Non-pigmented ciliary epithelial cell (primary cell): Measurements from ENCODE around the gene FMN1.

ENCODE experiments used
- DNase-seq: peaks from one replicate; pipeline ENCODE4 v3.0.0-alpha.2; 2010; ENCODE audit warnings: low read depth

Gene FMN1

DNA sequence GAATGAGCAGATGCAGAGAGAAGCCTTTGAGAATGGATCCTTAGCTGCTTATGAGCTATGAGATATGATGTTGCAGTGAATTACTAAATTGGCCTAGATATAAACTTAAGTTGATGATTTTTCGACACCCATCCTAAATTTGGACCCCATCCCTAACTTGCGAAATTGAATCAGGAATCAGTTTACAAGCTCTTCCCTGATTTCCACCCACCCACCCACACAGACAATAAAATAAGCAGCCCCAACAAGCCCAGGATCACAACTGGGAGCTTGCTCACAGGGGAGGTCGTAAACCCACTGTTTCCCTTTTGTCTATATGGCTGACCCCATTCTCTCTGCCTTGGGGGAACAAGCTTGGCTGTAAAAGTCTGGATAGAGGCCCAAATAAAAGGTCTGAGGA is 419.4 kb downstream of the FMN1 start:
- DNase-seq, result no peak

DNA sequence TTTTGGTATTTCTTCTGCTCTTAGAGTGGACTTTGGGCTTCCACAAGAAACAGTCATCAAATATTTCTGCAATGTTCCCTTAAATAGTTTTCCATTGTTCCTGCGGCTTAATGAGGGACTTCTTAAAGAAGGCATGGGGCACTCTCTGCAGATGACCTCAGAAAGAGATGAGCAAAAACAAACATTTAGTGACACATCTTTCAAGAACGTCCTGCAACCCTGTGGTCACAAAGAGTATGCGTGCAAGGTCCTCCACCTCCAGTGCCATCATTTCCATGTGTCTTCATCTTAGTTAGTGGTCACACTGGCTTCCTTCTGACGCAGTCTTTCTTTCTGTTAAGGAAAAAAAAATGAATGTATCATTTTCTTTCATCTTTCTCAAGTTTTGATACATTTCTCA is 420.5 kb downstream of the FMN1 start:
- DNase-seq, result peak; percentile 89

- no peak for DNase-seq
Observed at GRCh38 chr15:32767236-32767635, 427.3 kb downstream of the FMN1 start.

DNA sequence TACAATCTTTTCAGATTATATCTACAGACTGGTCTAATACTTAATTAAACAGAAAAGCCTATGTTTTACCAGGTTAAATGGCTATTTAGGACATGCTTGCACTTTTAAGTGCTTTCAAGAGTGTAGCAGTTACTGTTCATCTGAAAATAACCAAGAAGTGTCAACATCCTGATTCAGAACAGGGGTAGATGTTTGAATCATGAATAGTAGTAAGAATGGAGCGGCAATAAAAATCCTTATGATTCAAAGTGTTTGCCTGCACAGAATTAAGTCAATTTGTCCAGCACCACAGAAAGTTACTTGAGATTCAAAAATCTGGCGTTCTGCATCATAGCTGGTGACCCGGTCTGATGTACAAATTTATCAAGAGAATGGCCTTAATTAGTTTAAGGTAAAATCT is 428.4 kb downstream of the FMN1 start:
- DNase-seq, result no peak

DNA sequence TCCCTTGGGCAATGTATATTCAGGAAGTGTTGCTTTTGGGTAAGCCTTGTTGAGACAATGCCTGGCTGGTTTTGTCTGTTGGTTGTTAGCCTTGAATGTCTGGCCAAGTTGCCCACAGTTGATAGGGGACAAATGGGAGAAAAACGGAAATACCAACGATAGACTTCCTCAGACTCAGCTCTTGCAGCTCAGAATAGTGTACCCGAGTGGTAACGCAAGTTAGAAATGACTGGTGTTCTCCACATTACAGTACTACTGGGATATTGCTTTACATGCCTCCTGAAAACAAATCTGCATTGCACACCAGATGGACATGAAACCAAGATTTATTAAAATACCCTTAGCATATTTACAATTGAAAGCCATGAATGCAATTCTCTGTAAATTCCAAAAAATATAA is 429.3 kb downstream of the FMN1 start:
- no peak for DNase-seq

GRCh38 chr15:32763295-32763694 is 431.2 kb downstream of the FMN1 start:
- no peak for DNase-seq

DNA sequence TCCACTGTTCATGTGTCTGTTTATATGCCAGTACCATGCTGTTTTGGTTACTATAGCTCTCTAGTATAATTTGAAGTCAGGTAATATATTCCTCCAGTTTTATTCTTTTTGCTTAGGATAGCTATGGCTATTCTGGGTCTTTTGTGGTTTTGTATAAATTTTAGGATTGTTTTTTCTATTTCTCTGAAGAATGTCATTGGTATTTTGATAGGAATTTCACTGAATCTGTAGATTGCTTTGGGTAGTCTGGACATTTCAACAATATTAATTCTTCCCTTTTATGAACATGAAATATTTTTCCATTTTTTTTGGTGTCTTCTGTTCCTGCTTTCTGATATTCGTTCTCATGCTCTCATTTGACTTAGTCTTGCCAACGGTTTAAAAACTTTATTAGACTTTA is 437.1 kb downstream of the FMN1 start:
- no peak for DNase-seq

DNA sequence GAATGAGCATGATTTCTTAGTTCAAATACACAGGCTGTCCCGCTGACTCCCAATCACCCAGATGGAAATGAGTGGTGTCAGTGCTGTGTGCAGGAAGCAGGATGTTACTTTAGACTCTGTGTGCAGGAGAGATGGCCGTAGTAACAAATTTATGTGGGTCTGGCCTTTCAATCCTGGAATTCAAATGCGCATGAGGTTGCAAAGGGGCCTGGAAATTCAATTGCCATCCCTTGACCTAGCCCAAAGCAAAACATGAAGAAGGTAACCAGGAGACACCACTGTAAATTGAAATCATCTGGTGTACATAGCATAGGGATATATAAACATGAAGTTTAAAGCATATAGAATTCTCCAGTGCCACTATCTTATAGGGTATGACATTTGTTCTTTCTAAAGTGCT is 443.5 kb downstream of the FMN1 start:
- no peak for DNase-seq

GRCh38 chr15:32747921-32748342 is 446.6 kb downstream of the FMN1 start:
- DNase-seq, result no peak

DNA sequence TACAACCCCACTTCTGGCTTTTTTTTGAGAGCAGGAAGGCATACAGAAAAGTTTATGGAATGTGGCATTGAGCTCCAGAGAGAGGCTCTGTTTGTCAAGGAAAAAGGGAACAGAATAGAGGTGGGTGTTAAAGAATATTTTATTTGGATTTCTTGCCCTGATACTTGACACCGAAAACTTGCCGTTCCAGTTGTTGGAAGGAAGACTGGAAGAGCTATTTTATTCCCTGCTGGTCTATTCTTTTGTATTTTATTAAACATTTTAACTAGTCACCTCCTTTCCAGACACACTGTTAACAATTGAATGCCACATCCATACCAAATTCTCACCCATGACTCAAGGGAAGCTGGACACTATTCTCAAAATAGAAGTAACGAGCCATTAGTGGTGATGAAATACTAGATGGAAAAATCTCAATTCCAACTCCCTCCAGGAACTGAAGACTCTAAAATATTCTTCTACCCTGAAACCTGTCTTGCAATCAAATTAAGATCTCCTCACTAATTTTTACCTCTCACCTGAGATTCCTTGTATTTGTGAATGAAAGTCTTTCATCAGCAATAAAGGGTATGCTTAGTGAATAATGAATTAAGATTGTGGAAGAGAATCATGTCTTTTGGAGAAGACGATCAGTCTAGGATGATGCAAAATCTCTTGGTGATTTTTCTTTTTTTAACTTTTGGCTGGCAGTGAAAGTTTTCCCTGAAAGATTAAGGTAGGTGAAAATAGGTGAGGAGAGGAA is 448.2 kb downstream of the FMN1 start:
- no peak for DNase-seq

GRCh38 chr15:32743411-32744140 is 450.9 kb downstream of the FMN1 start:
- DNase-seq, result no peak

GRCh38 chr15:32739522-32740063 is 454.9 kb downstream of the FMN1 start:
- no peak for DNase-seq

DNA sequence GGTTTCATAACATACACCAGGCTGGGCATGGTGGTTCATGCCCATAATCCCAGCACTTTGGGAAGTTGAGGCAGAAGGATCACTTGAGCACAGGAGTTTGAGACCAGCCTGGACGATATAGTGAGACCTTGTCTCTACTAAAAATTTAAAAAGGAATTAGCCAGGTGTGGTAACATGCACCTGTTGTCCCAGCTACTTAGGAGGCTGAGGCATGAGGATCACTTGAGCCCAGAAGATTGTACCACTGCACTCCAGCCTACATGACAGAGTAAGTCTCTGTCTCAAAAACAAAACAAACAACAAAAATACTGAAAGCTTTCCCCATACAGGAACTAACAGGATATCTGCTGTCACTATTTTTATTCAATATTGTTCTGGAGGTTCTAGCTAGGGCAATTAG is 455.8 kb downstream of the FMN1 start:
- no peak for DNase-seq

GRCh38 chr15:32737304-32737703 is 457.2 kb downstream of the FMN1 start:
- DNase-seq, result no peak

- DNase-seq, result no peak
Observed at GRCh38 chr15:32736701-32737061, 457.8 kb downstream of the FMN1 start.

DNA sequence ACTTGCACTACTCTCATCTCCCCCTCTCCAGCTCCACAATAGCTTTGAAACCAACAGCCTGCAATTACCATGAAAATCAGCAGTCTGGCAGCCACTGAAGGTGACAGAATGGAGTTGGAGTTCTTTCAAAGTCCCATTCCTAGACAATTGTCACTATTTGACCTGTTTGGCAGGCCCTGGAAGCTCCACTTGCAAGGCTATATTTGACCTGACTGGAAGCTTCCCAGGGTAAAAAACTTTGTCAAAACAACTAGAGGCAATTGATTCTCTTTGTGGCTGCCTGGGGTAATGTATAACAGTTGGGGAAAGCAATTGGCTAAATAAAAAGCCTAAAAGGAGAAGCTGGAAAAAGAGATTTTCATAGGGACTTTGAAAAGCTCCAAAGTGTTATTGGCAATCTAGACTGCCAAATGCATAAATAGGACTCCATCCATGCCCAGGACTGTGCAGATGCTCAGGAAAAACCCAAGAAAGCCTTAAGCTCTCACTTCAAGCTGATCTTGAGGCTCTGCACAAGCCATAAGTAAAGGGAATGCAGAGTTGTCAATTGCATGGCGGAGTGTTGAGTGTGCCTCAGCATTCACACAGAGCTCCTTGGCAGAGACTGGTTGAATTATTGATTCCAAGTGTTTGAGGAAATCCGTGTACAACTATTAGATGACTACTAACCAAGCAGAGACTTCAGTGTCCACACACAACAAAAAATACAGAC is 458.4 kb downstream of the FMN1 start:
- DNase-seq, result no peak

DNA sequence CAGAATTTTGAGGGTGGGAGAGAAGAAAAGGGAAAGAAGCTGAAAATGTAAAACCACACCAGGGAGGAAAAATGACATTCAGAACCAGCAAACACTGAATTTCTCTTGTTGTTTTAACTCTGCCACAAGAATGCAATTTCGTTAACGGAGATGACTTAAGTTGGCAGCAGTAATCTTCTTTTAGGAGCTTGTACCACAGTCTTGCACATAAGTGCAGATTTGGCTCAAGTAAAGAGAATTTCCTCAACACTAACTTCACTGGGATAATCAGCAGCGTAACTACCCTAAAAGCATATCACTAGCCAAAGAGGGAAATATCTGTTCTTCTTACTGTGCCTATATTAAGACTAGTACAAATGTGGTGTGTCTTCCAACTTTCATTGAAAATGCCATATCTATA is 461.2 kb downstream of the FMN1 start:
- DNase-seq, result no peak

DNA sequence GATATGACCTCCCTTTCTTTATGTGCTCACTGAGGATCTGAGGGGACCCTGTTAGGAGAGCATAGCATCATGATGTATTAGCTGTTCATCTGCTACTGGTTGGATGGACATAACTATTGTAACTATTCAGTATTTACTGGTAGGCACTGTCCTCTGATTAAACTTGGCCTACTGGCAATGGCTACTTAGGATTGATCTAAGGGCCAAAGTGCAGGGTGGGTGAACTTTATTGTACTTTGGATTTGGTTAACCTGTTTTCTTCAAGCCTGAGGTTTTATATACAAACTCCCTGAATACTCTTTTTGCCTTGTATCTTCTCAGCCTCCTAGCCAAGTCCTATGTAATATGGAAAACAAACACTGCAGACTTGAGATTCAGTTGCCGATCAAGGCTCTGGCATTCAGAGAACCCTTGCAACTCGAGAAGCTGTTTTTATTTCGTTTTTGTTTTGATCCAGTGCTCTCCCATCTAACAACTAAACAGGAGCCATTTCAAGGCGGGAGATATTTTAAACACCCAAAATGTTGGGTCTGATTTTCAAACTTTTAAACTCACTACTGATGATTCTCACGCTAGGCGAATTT is 461.8 kb downstream of the FMN1 start:
- no peak for DNase-seq

DNA sequence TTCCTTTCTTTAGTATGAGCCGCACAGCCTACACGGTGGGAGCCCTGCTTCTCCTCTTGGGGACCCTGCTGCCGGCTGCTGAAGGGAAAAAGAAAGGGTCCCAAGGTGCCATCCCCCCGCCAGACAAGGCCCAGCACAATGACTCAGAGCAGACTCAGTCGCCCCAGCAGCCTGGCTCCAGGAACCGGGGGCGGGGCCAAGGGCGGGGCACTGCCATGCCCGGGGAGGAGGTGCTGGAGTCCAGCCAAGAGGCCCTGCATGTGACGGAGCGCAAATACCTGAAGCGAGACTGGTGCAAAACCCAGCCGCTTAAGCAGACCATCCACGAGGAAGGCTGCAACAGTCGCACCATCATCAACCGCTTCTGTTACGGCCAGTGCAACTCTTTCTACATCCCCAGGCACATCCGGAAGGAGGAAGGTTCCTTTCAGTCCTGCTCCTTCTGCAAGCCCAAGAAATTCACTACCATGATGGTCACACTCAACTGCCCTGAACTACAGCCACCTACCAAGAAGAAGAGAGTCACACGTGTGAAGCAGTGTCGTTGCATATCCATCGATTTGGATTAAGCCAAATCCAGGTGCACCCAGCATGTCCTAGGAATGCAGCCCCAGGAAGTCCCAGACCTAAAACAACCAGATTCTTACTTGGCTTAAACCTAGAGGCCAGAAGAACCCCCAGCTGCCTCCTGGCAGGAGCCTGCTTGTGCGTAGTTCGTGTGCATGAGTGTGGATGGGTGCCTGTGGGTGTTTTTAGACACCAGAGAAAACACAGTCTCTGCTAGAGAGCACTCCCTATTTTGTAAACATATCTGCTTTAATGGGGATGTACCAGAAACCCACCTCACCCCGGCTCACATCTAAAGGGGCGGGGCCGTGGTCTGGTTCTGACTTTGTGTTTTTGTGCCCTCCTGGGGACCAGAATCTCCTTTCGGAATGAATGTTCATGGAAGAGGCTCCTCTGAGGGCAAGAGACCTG is 463.5 kb downstream of the FMN1 start:
- DNase-seq, result no peak

GRCh38 chr15:32729700-32730395 is 464.7 kb downstream of the FMN1 start:
- no peak for DNase-seq
